HG02759 (cell line): ENCODE measurements around the gene FBXO31.

Experiments used
- ATAC-seq: cut with Tn5 transposase; IDR thresholded peaks from one replicate; pipeline ENCODE4 v1.9.1; 2021; ENCODE audit warnings: mild to moderate bottlenecking, moderate library complexity; ENCODE audit not compliant: unreplicated experiment

Gene FBXO31

GRCh38 chr16:87293990-87294389, 89.6 kb downstream of the FBXO31 start:
- ATAC-seq = no peak

DNA sequence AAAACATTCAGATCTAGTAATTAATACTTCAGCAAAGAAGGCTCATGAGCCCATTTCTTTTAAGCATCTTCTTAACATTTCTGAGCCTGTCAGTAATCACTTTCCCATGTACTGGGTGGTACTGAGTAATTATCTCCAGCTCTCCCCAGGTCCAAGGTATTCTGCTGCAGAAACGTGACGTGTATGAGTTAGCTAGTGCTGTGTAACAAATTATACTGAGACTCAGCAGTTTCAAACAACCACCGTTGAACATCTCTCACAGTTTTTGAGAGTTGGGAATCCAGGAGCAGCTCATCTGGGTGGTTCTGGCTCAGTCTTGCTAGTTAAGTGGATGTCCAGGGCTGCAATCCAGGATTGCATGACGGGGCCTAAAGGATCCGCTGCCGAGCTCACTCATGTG, 91.6 kb downstream of the FBXO31 start:
- no peak for ATAC-seq

- no peak for ATAC-seq
These were observed 94.7 kb downstream of the FBXO31 start for GRCh38 chr16:87288753-87289362.

DNA sequence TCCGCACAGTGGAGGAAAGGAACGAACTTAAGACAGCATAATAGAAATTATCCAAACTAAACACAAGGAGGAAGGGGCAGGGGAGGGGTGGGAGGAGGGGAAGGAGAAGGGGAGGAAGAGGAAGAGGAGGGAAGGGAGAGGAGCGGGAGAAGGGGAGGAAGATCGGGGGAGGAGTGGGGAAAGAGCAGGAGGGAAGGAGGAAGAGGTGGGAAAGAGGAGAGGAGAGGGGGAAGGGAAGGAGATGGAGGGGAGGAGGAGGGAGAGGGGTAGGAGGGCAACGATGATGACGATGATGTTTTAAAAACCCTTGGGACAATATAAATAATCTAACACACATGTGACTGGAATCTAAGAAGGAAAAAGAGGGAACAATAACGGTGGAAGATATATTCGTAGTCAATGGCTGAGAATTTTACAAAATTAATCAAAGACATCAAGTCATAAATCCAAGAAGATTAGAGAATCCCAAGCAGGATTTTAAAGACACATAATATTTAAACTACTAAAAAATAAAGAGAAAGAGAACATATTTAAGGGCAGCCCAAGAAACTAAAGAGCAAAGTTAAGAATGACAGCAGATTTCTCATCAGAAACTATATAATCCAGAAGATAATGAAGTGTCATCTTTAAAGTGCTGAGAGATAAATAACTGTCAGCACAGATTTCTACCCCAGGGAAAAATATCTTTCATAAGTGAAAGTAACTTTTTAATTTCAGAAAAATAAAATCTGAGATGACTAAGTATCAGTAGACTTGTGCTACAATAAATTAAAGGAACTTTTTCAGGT, 96.5 kb downstream of the FBXO31 start:
- no peak for ATAC-seq

DNA sequence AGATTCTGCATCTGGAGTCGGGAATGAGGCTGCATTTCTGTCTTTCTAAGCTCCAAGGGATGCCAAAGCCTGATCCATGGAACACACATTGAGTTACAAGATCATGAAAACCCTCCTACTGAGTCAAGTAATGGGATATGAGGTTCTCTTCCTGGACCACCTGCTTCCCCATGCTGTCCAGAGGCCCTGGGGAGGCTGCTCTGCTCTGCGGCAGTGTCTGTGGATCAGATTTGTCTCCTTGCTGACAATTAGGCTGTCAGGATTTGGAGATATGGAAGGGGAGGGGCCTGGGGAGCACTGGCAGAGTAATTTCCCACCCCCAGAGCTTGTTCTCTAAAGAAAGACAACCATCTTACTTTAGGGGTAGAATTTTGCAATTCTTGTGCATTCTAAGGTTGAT, 99.4 kb downstream of the FBXO31 start:
- ATAC-seq = no peak

- no peak for ATAC-seq
These were observed 104.4 kb downstream of the FBXO31 start for GRCh38 chr16:87279094-87279658.

GRCh38 chr16:87278191-87279093, 105.1 kb downstream of the FBXO31 start:
- no peak for ATAC-seq
